Activated CD8-positive, alpha-beta memory T cell treated with anti-CD3 and anti-CD28 coated beads, Interleukin-2, amount 50 U/mL, for 4 hours (primary cell): ENCODE results near the gene SMARCD3.

ENCODE experiments used
- DNase-seq: peaks from one replicate; pipeline ENCODE4 v3.0.0-alpha.2; 2020

Gene SMARCD3

GRCh38 chr7:151206914-151207313 lies 41.6 kb downstream of the SMARCD3 start:
- DNase-seq = no peak

- DNase-seq = no peak
Observed at GRCh38 chr7:151205730-151206129, 42.8 kb downstream of the SMARCD3 start.

- DNase-seq = no peak
Observed at GRCh38 chr7:151204383-151205032, 44.0 kb downstream of the SMARCD3 start.

- no peak for DNase-seq
Observed at GRCh38 chr7:151202836-151203235, 45.7 kb downstream of the SMARCD3 start.

- no peak for DNase-seq
Observed at GRCh38 chr7:151201751-151202150, 46.7 kb downstream of the SMARCD3 start.

- DNase-seq = no peak
Observed at GRCh38 chr7:151201344-151201743, 47.1 kb downstream of the SMARCD3 start.

GRCh38 chr7:151198945-151199848 lies 49.3 kb downstream of the SMARCD3 start:
- no peak for DNase-seq

- DNase-seq = no peak
Observed at GRCh38 chr7:151197932-151198331, 50.6 kb downstream of the SMARCD3 start.

- no peak for DNase-seq
Observed at GRCh38 chr7:151195616-151196450, 52.7 kb downstream of the SMARCD3 start.

- DNase-seq = no peak
Observed at GRCh38 chr7:151194188-151194587, 54.3 kb downstream of the SMARCD3 start.

- DNase-seq = no peak
Observed at GRCh38 chr7:151193203-151193978, 55.1 kb downstream of the SMARCD3 start.

GRCh38 chr7:151192002-151192539 lies 56.4 kb downstream of the SMARCD3 start:
- no peak for DNase-seq

GRCh38 chr7:151191544-151191943 lies 57.0 kb downstream of the SMARCD3 start:
- no peak for DNase-seq

- DNase-seq = no peak
Observed at GRCh38 chr7:151189038-151189437, 59.5 kb downstream of the SMARCD3 start.
